SK-N-SH (cell line): ENCODE measurements around the gene PTK6.

ENCODE experiments used
- CTCF ChIP-seq: fragments of 200-600 bp; sonication (generic); IDR thresholded peaks from 2 replicates; pipeline ENCODE4 v1.6.1; 2017; ENCODE audit warnings: antibody characterized with exemption, mild to moderate bottlenecking, moderate library complexity
- EP300 ChIP-seq, 2 experiments: IDR thresholded peaks; 2 replicates each; pipeline versions ENCODE4 v1.4.0 to v1.6.1; 2012; ENCODE audit warnings: borderline replicate concordance in 1 of 2, low read depth in 1 of 2, low read length in 1 of 2
- EZH2phosphoT487 ChIP-seq: fragments of 200-600 bp; sonication (generic); IDR thresholded peaks from 2 replicates; pipeline ENCODE4 v1.6.1; 2017; ENCODE audit warnings: low read depth, mixed run types, mild to moderate bottlenecking, antibody characterized with exemption, moderate library complexity, borderline replicate concordance
- FOXM1 ChIP-seq: IDR thresholded peaks from 2 replicates; pipeline ENCODE4 v1.4.0; 2012; ENCODE audit warnings: low read depth, mild to moderate bottlenecking
- GATA2 ChIP-seq: sonication (generic); formaldehyde crosslinking; IDR thresholded peaks from 2 replicates; pipeline ENCODE4 v1.5.0; 2020; ENCODE audit warnings: mild to moderate bottlenecking, missing genetic modification reagents
- MAX ChIP-seq: IDR thresholded peaks from 2 replicates; pipeline ENCODE4 v1.4.0; 2012; ENCODE audit warnings: low read depth
- MEF2A ChIP-seq: IDR thresholded peaks from 2 replicates; pipeline ENCODE4 v1.4.0; 2012; ENCODE audit warnings: low read depth, borderline replicate concordance
- RAD21 ChIP-seq: IDR thresholded peaks from 2 replicates; pipeline ENCODE4 v1.6.1; 2012; ENCODE audit warnings: mild to moderate bottlenecking, low read length
- RFX5 ChIP-seq: IDR thresholded peaks from 2 replicates; pipeline ENCODE4 v1.6.1; 2012; ENCODE audit warnings: mild to moderate bottlenecking, improper control_type of control experiment, low read length
- TEAD4 ChIP-seq: IDR thresholded peaks from 2 replicates; pipeline ENCODE4 v1.4.0; 2012; ENCODE audit warnings: mild to moderate bottlenecking, borderline replicate concordance; ENCODE audit not compliant: insufficient read depth
- YY1 ChIP-seq: IDR thresholded peaks from 2 replicates; pipeline ENCODE4 v1.4.0; 2012; ENCODE audit warnings: low read depth, mild to moderate bottlenecking

- TF ChIP-seq CTCF (peak; percentile 91), RAD21 (peak; percentile 65), YY1 (no peak), EP300 (IDR thresholded peaks at IDR 0.05; ENCODE audit: borderline replicate concordance in 1 of 2, low read depth in 1 of 2, low read length in 1 of 2) (no peak), TEAD4 (no peak), MAX (no peak), MEF2A (no peak), EZH2phosphoT487 (no peak), RFX5 (no peak), GATA2 (no peak), FOXM1 (no peak)
These were observed 41.2 kb downstream of the PTK6 start for GRCh38 chr20:63495741-63496595.
